Body of pancreas (tissue), 4 donors: ENCODE results near the gene RASGRP4. TPM values are rescaled to one million over a fixed set of nuclear protein-coding genes. Genes with fewer than 3 reads are reported as not detected.
A peak's percentile ranks its signal among the peaks of the same experiment; 100 is the strongest.
"Not testable (repeated sequence)": the region's sequence is repeated elsewhere in the genome, so short reads cannot be mapped to it uniquely, and the experiment has no call there.

ENCODE experiments used
- ATAC-seq: fragments of 150-250 bp; one replicate; pipeline ENCODE4 v1.9.1; 2016
- DNase-seq, 4 donors: peaks; one replicate each; pipeline ENCODE4 v3.0.0-alpha.2; 2019
- H3K27ac ChIP-seq, 4 donors: fragments of 200-600 bp; sonication (generic); 1 replicate in 3 of 4; 2 replicates in 1 of 4; pipeline versions ENCODE4 v1.5.1 to v1.6.1; 2016 to 2019; ENCODE audit warnings: mild to moderate bottlenecking in 1 of 4, mixed read lengths in 1 of 4, moderate library complexity in 1 of 4
- H3K27me3 ChIP-seq, 2 donors: fragments of 200-600 bp; sonication (generic); one replicate each; pipeline ENCODE4 v1.6.0; 2016; ENCODE audit warnings: mild to moderate bottlenecking in 1 of 2
- H3K36me3 ChIP-seq, 2 donors: fragments of 200-600 bp; sonication (generic); replicated peaks in 1 of 2; 2 replicates each; pipeline ENCODE4 v1.5.1; 2016; ENCODE audit warnings: low read depth in 2 of 2; ENCODE audit not compliant: insufficient read depth in 1 of 2
- H3K4me1 ChIP-seq: fragments of 200-600 bp; sonication (generic); one replicate; pipeline ENCODE4 v1.6.0; 2016
- H3K4me3 ChIP-seq, 2 donors: fragments of 200-600 bp; sonication (generic); 1 replicate in 1 of 2; 2 replicates in 1 of 2; pipeline ENCODE4 v1.5.1; 2016 to 2019
- H3K9me3 ChIP-seq, 3 donors: fragments of 200-600 bp; sonication (generic); 1 replicate in 2 of 3; 2 replicates in 1 of 3; pipeline ENCODE4 v1.5.1; 2016
- CTCF ChIP-seq, 7 experiments: fragments of 450-650 bp in 4 of 7; fragments of 200-600 bp in 3 of 7; sonication (generic) in 3 of 7; IDR thresholded peaks; one replicate each; pipeline ENCODE4 v1.5.1; 2016 to 2019; ENCODE audit warnings: antibody characterized with exemption in 7 of 7
- POLR2A ChIP-seq, 3 donors: fragments of 450-650 bp; IDR thresholded peaks; one replicate each; pipeline ENCODE4 v1.6.1; 2016; ENCODE audit warnings: antibody characterized with exemption in 3 of 3, mild to moderate bottlenecking in 2 of 3
- WGBS, 2 donors: methylation state at CpG; one replicate each; pipeline ENCODE4 v1.1.5; 2017; 5-methylcytosine and 5-hydroxymethylcytosine counted together
- intact Hi-C: fragments of 100-400 bp; cut with DNase I; formaldehyde crosslinking; loops from one replicate; pipeline ENCODE4 v1.15.1; 2023
- total RNA-seq, 2 donors: library from RNA; depleted of rRNA; stranded (reverse); fragments of >200 nt; gene quantifications; one replicate each; pipeline ENCODE4 v1.1.0, GENCODE V29; 2016

RASGRP4 gene
- 1 to 10 TPM; 1.6 to 4.6 TPM for total RNA-seq

- Histone ChIP-seq H3K27ac (no peak within 1 kb of the TSS), H3K4me3 (no peak within 1 kb of the TSS), H3K36me3 (no peaks in the 10 kb centered on the region), H3K27me3 (peaks cover 0 to 3% of the 10 kb centered on the region in 2 donors), H3K4me1 (no peaks in the 10 kb centered on the region), H3K9me3 (no peaks in the 10 kb centered on the region)
- intact Hi-C loops: no loop called here
- ATAC-seq (no peak), DNase-seq (peak in 1 of 4 donors; percentile 28)
- no peak for TF ChIP-seq CTCF (IDR thresholded peaks at IDR 0.05)
- 23 to 41% methylated on average over 15 to 20 of the region's 20 CpGs for WGBS, 2 donors
These were observed at the start of gene RASGRP4 for GRCh38 chr19:38425810-38426466. Gene RASGRP4 (minus strand): TSS chr19:38426219. CDS start chr19:38426091, 128 bp downstream.

GRCh38 chr19:38475176-38475575 is 49.2 kb upstream of the RASGRP4 start:
- TF ChIP-seq POLR2A (IDR thresholded peaks at IDR 0.05): no peak
- TF ChIP-seq CTCF (IDR thresholded peaks at IDR 0.05): no peak
- WGBS, 2 donors: 75 to 83% methylated on average over 11 to 13 of the region's 13 CpGs
- intact Hi-C loops: no loop called here

GRCh38 chr19:38473201-38473600 is 47.2 kb upstream of the RASGRP4 start:
- H3K36me3 ChIP-seq: no peaks in the 10 kb centered on the region
- DNase-seq: no peak
- H3K9me3 ChIP-seq: no peaks in the 10 kb centered on the region
- intact Hi-C loops: no loop called here
- TF ChIP-seq CTCF (IDR thresholded peaks at IDR 0.05) (no peak), POLR2A (IDR thresholded peaks at IDR 0.05) (no peak)
- no peaks in the 10 kb centered on the region for H3K27me3 ChIP-seq
- ATAC-seq: no peak
- WGBS, 2 donors: 65 to 80% methylated on average over 2 to 12 of the region's 21 CpGs
- H3K4me1 ChIP-seq: no peaks in the 10 kb centered on the region
- no peak overlapping the region for H3K27ac ChIP-seq
- H3K4me3 ChIP-seq: no peak overlapping the region

More at GRCh38 chr19:38475176-38475575, 49.2 kb upstream of the RASGRP4 start:
- Histone ChIP-seq H3K4me3 (no peak overlapping the region), H3K9me3 (no peaks in the 10 kb centered on the region), H3K27me3 (no peaks in the 10 kb centered on the region), H3K36me3 (no peaks in the 10 kb centered on the region), H3K4me1 (no peaks in the 10 kb centered on the region), H3K27ac (no peak overlapping the region)
- ATAC-seq (no peak), DNase-seq (no peak)

- H3K9me3 ChIP-seq, H3K4me3 ChIP-seq, ATAC-seq, H3K27ac ChIP-seq, intact Hi-C loops, H3K27me3 ChIP-seq, DNase-seq, H3K4me1 ChIP-seq, H3K36me3 ChIP-seq: not testable (repeated sequence)
- 72 to 79% methylated on average over 4 of the region's 4 CpGs for WGBS, 2 donors
These were observed 46.7 kb upstream of the RASGRP4 start for GRCh38 chr19:38472725-38473124.

GRCh38 chr19:38470788-38471480 is 44.9 kb upstream of the RASGRP4 start:
- TF ChIP-seq POLR2A (IDR thresholded peaks at IDR 0.05): no peak
- no peak for TF ChIP-seq CTCF (IDR thresholded peaks at IDR 0.05)
- Histone ChIP-seq H3K27me3 (no peaks in the 10 kb centered on the region), H3K9me3 (no peaks in the 10 kb centered on the region), H3K4me1 (no peaks in the 10 kb centered on the region), H3K36me3 (no peaks in the 10 kb centered on the region), H3K27ac (no peak overlapping the region), H3K4me3 (no peak overlapping the region)
- DNase-seq: no peak
- 55 to 59% methylated on average over 12 of the region's 12 CpGs for WGBS, 2 donors
- no peak for ATAC-seq
- intact Hi-C loops: no loop called here
